ENCODE measurements around the gene DENND4C.

Gene DENND4C

DNA sequence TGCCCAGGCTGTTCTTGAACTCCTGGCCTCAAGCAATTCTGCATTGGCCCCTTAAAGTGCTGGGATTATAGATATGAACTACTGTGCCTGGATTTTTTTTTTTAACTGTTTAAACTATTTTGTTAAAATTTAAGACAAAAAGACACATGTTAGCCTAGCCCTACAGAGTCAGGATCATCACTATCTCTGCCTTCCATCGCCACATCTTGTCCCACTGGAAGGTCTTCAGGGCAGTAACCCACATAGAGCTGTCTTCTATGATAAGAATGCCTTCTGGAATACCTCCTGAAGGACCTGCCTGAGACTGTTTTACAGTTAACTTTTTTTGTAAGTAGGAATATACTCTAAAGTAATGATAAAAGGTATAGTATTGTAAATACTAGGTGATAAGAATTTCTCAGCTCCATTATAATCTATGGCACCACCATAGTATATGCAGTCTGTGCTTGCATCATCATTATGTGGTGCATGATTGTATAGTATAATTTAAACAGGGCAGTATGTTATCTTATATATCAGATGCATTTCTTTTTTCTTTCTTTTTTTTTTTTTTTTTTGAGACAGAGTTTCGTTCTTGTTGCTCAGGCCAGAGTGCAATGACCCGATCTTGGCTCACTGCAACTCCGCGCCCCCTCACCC is 52.7 kb downstream of the DENND4C start:
- Histone ChIP-seq H2AFZ (ENCODE audit: low read depth, low read length, severe bottlenecking) (no peak overlapping the region), H3K4me2 (ENCODE audit: low read depth, low read length, poor library complexity, severe bottlenecking) (no peak overlapping the region), H3K27ac (ENCODE audit: low read depth, low read length) (no peak overlapping the region), H3K79me2 (ENCODE audit: insufficient read depth, low read length) (no peaks in the 10 kb centered on the region), H3K4me3 (ENCODE audit: insufficient read depth, low read length, poor library complexity, severe bottlenecking) (no peak overlapping the region), H3K9me2 (replicated peaks; ENCODE audit: insufficient read depth, low read length) (no peaks in the 10 kb centered on the region), H4K20me1 (ENCODE audit: low read depth, low read length) (0 out of 2 replicates have a peak, but pooled peaks cover 8% of the 10 kb centered on the region), H3K9ac (ENCODE audit: low read length) (no peak overlapping the region), H3K36me3 (ENCODE audit: low read length) (peaks cover 4% of the 10 kb centered on the region; the same call in 1 of the 2 replicates), H3F3A (ENCODE audit: insufficient read depth) (no peaks in the 10 kb centered on the region), H3K27me3 (ENCODE audit: low read length) (no peaks in the 10 kb centered on the region), H3K9me3 (ENCODE audit: insufficient read depth, low read length) (no peaks in the 10 kb centered on the region)
- TF ChIP-seq, protein P1, sequence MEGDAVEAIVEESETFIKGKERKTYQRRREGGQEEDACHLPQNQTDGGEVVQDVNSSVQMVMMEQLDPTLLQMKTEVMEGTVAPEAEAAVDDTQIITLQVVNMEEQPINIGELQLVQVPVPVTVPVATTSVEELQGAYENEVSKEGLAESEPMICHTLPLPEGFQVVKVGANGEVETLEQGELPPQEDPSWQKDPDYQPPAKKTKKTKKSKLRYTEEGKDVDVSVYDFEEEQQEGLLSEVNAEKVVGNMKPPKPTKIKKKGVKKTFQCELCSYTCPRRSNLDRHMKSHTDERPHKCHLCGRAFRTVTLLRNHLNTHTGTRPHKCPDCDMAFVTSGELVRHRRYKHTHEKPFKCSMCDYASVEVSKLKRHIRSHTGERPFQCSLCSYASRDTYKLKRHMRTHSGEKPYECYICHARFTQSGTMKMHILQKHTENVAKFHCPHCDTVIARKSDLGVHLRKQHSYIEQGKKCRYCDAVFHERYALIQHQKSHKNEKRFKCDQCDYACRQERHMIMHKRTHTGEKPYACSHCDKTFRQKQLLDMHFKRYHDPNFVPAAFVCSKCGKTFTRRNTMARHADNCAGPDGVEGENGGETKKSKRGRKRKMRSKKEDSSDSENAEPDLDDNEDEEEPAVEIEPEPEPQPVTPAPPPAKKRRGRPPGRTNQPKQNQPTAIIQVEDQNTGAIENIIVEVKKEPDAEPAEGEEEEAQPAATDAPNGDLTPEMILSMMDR (IDR thresholded peaks at IDR 0.05; ENCODE audit: insufficient read depth, low read length, poor library complexity, severe bottlenecking) = no peak
- TF ChIP-seq EZH2phosphoT487 (conservative IDR thresholded peaks at IDR 0.05; ENCODE audit: low read length) = no peak

DNA sequence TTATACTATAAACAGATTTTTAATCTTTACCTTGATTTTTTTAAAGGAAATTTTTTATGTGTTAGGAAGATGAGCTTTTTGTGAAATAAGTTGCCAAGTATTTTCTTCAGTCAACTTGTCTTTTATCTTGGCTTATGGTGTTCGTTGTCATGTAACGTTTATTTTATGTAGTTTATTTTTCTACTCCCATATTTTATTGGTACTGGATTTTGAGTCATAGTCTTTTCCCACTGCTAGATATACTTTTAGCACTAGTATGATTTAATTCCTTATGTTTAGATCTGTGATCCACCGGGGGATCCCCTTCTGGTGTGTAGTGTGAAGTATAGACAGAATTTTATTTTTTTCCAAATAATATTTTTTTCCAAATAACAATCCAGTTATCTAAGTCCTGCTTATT is 54.2 kb downstream of the DENND4C start:
- H3K79me2 ChIP-seq (ENCODE audit: insufficient read depth, low read length) = no peaks in the 10 kb centered on the region

DNA sequence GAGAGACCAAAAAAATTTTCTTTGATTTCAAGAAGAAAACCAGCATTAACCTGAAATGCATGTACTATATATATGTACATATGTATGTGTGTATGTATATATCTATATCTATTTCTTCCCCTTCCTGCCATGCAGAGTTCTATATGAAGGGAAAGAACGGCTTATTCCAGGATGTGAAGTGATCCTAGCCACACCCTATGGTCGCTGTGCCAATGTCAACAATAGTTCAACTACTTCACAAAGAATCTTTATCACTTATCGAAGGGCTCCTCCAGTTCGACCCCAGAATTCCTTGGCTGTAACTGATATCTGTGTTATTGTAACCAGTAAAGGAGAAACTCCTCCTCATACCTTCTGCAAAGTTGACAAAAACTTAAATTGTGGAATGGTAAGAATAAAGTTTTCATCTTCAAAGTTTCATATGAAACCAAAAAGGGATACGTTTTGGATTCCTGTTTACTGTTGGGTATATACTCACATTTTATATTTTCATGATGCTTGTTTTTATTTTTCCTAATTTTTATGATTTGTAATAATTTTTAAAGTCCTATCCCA is 56.2 kb downstream of the DENND4C start:
- Histone ChIP-seq H3K27ac (ENCODE audit: low read depth, low read length) (no peak overlapping the region), H4K20me1 (ENCODE audit: low read depth, low read length) (0 out of 2 replicates have a peak, but pooled peaks cover 8% of the 10 kb centered on the region), H3K27me3 (ENCODE audit: low read length) (no peaks in the 10 kb centered on the region), H3K9me2 (replicated peaks; ENCODE audit: insufficient read depth, low read length) (no peaks in the 10 kb centered on the region), H2AFZ (ENCODE audit: low read depth, low read length, severe bottlenecking) (no peak overlapping the region), H3K4me2 (ENCODE audit: low read depth, low read length, poor library complexity, severe bottlenecking) (no peak overlapping the region), H3K9me3 (ENCODE audit: insufficient read depth, low read length) (no peaks in the 10 kb centered on the region), H3K36me3 (ENCODE audit: low read length) (peaks cover 4% of the 10 kb centered on the region; the same call in 1 of the 2 replicates), H3K9ac (ENCODE audit: low read length) (no peak overlapping the region), H3K79me2 (ENCODE audit: insufficient read depth, low read length) (no peaks in the 10 kb centered on the region), H3K4me3 (ENCODE audit: insufficient read depth, low read length, poor library complexity, severe bottlenecking) (no peak overlapping the region), H3F3A (ENCODE audit: insufficient read depth) (no peaks in the 10 kb centered on the region)
- TF ChIP-seq, protein P1 (IDR thresholded peaks at IDR 0.05; ENCODE audit: insufficient read depth, low read length, poor library complexity, severe bottlenecking) = no peak
- TF ChIP-seq EZH2phosphoT487 (conservative IDR thresholded peaks at IDR 0.05; ENCODE audit: low read length) = no peak

More for the DNA sequence above, 54.2 kb downstream of the DENND4C start:
- H3K27me3 ChIP-seq (ENCODE audit: low read length) = no peaks in the 10 kb centered on the region
- H3K27ac ChIP-seq (ENCODE audit: low read depth, low read length) = no peak overlapping the region
- TF ChIP-seq EZH2phosphoT487 (conservative IDR thresholded peaks at IDR 0.05; ENCODE audit: low read length) = no peak
- TF ChIP-seq, protein P1 (IDR thresholded peaks at IDR 0.05; ENCODE audit: insufficient read depth, low read length, poor library complexity, severe bottlenecking) = no peak
- H3K4me2 ChIP-seq (ENCODE audit: low read depth, low read length, poor library complexity, severe bottlenecking) = no peak overlapping the region
- H4K20me1 ChIP-seq (ENCODE audit: low read depth, low read length) = 0 out of 2 replicates have a peak, but pooled peaks cover 8% of the 10 kb centered on the region
- no peaks in the 10 kb centered on the region for H3K9me3 ChIP-seq (ENCODE audit: insufficient read depth, low read length)
- H3K36me3 ChIP-seq (ENCODE audit: low read length) = peaks cover 4% of the 10 kb centered on the region; the same call in 1 of the 2 replicates
- no peak overlapping the region for H3K9ac ChIP-seq (ENCODE audit: low read length)
- no peak overlapping the region for H2AFZ ChIP-seq (ENCODE audit: low read depth, low read length, severe bottlenecking)
- H3K9me2 ChIP-seq (replicated peaks; ENCODE audit: insufficient read depth, low read length) = no peaks in the 10 kb centered on the region
- no peak overlapping the region for H3K4me3 ChIP-seq (ENCODE audit: insufficient read depth, low read length, poor library complexity, severe bottlenecking)
- no peaks in the 10 kb centered on the region for H3F3A ChIP-seq (ENCODE audit: insufficient read depth)

Data from SU-DHL-6 (cell line).